Peyer's patch (tissue), 4 donors: ENCODE data around the gene MAP2K7.

ENCODE experiments used
- CTCF ChIP-seq, 6 experiments: fragments of 450-650 bp in 4 of 6; fragments of 200-600 bp in 2 of 6; sonication (generic) in 1 of 6; IDR thresholded peaks; one replicate each; pipeline ENCODE4 v1.5.1; 2017 to 2019; ENCODE audit warnings: antibody characterized with exemption in 6 of 6, mild to moderate bottlenecking in 3 of 6, moderate library complexity in 1 of 6
- POLR2A ChIP-seq, 2 donors: fragments of 450-650 bp; IDR thresholded peaks; one replicate each; pipeline ENCODE4 v1.5.1; 2017; ENCODE audit warnings: antibody characterized with exemption in 2 of 2, mild to moderate bottlenecking in 2 of 2, moderate library complexity in 2 of 2

- TF ChIP-seq CTCF (IDR thresholded peaks at IDR 0.05) (no peak), POLR2A (IDR thresholded peaks at IDR 0.05) (no peak)
These were observed 1.6 kb downstream of the MAP2K7 start for GRCh38 chr19:7905268-7905667.
